Measurements from ENCODE around the gene TTC36.

DNA sequence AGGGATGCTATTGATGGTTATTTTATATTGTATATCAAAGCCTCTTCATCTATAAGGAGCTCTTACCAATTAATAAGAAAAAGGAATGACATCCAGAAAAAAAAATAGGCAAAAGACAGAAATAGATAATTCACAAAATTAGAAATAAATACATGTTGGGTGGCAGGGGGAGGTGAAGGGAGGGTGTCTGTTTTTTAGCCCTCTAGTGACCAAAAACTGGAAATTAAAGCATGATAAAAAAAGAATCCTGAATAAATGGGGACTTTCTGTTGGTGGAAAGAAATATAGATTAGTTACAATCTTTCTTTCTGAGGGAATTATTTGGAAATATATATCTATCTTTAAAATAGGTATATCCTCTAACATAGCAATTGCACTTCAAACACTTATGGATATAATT, 42.0 kb upstream of the TTC36 start:
- no peak for TF ChIP-seq CTCF (IDR thresholded peaks at IDR 0.05)
- no peak for TF ChIP-seq ZFX (IDR thresholded peaks at IDR 0.05; ENCODE audit: borderline replicate concordance)

Measured in 22Rv1 (cell line).